Activated CD4-positive, alpha-beta T cell treated with anti-CD3 and anti-CD28 coated beads for 48 hours (primary cell): ENCODE measurements around the gene PPP2R1A.

ENCODE experiments used
- DNase-seq: peaks from one replicate; pipeline ENCODE4 v3.0.0-alpha.2; 2020

Gene PPP2R1A

GRCh38 chr19:52189735-52190486, at the start of gene PPP2R1A:
PPP2R1A (plus strand) TSS chr19:52190052; CDS start chr19:52190097, 45 bp downstream.
- DNase-seq = peak; percentile 98

GRCh38 chr19:52141203-52141602, 48.6 kb upstream of the PPP2R1A start:
- DNase-seq = no peak

- DNase-seq = no peak
Observed at GRCh38 chr19:52142001-52142595, 47.8 kb upstream of the PPP2R1A start.

- no peak for DNase-seq
Observed at GRCh38 chr19:52148256-52148655, 41.6 kb upstream of the PPP2R1A start.

- no peak for DNase-seq
Observed at GRCh38 chr19:52155596-52156359, 34.1 kb upstream of the PPP2R1A start.

- DNase-seq = peak; percentile 17
Observed at GRCh38 chr19:52170304-52170703, 19.5 kb upstream of the PPP2R1A start.

GRCh38 chr19:52170863-52171320, 19.0 kb upstream of the PPP2R1A start:
- DNase-seq = peak; percentile 12

GRCh38 chr19:52171321-52172169, 18.3 kb upstream of the PPP2R1A start, which contains the start of gene ZNF836:
ZNF836 (minus strand) TSS chr19:52171621; CDS start chr19:52168072, 3,549 bp downstream.
- DNase-seq = peak; percentile 93

GRCh38 chr19:52172347-52172746, 17.5 kb upstream of the PPP2R1A start:
- no peak for DNase-seq

GRCh38 chr19:52176574-52176973, 13.3 kb upstream of the PPP2R1A start:
- no peak for DNase-seq

GRCh38 chr19:52187407-52187806, 2.4 kb upstream of the PPP2R1A start:
- DNase-seq = no peak

- peak; percentile 98 for DNase-seq
Observed at GRCh38 chr19:52188822-52189734, 774 bp upstream of the PPP2R1A start.

GRCh38 chr19:52190487-52191293, 838 bp downstream of the PPP2R1A start:
- peak; percentile 29 for DNase-seq

- no peak for DNase-seq
Observed at GRCh38 chr19:52191389-52191788, 1.5 kb downstream of the PPP2R1A start.

GRCh38 chr19:52191951-52192350, 2.1 kb downstream of the PPP2R1A start:
- DNase-seq = no peak

- no peak for DNase-seq
Observed at GRCh38 chr19:52196256-52196967, 6.6 kb downstream of the PPP2R1A start.

- DNase-seq = no peak
Observed at GRCh38 chr19:52197964-52198363, 8.1 kb downstream of the PPP2R1A start.

- DNase-seq = no peak
Observed at GRCh38 chr19:52198678-52199077, 8.8 kb downstream of the PPP2R1A start.

- DNase-seq = no peak
Observed at GRCh38 chr19:52200044-52200443, 10.2 kb downstream of the PPP2R1A start.
